ENCODE results near the gene FAM78A.
"Not testable (repeated sequence)": the region's sequence is repeated elsewhere in the genome, so short reads cannot be mapped to it uniquely, and the experiment has no call there.

FAM78A gene

DNA sequence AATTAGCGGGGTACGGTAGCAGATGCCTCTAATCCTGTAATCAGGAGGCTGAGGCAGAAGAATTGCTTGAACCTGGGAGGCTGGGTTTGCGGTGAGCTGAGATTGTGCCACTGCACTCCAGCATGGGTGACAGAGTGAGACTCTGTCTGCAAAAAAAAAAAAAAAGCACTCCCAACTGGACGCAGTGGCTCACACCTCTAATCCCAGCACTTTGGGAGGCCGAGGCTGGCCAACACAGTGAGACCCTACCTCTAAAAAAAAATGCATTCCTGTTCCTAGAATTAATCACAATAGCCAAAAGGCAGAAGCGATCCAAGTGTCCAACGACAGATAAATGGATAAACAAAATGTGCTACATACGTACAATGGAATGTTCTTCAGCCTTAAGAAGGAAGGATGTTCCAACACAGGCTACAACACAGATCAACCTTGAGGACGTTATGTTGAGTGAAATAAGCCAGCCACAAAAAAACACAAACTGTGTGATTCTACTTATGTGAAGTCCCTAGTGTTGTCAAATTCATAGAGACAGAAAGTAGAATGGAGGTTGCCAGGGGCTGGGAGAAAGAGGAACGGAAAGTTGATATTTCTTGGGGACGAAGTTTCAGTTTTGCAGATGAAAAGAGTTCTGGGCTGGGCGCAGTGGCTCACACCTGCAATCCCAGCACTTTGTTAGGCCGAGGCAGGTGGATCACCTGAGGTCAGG, 13.8 kb downstream of the FAM78A start:
- no peak for DNase-seq

DNA sequence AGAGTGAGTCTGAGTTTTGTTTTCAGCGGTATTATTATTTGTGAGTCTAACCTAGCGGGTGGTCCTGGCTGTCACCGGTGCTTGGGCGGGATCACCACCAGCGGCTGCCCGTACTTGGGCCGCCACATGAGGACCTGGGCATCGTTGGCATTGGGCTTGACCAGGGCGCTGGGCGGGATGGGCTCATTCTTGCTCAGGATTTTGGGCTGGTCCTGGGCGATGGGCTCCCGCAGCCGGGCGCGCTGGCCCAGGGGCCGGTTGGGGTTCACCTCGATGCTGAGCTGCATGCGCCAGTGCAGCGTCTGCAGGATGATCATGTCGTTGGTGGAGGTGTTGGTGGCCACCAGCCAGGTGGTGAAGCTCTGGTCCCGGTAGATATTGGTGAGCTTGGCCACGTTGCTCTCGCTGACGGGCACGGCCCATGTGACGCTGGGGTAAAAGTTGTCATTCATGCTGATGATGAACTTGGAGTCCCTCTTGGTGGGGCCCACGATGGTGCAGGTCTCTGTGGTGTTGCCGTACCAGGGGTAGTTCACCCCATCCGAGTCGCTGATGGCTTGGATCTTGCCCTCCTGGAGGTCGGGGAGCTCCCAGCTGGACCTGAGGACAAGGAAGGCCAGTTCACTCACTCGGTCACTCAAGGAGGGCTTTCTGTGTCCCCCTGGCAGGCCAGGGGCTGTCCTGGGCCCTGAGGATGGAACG, 15.4 kb downstream of the FAM78A start:
- no peak for DNase-seq

DNA sequence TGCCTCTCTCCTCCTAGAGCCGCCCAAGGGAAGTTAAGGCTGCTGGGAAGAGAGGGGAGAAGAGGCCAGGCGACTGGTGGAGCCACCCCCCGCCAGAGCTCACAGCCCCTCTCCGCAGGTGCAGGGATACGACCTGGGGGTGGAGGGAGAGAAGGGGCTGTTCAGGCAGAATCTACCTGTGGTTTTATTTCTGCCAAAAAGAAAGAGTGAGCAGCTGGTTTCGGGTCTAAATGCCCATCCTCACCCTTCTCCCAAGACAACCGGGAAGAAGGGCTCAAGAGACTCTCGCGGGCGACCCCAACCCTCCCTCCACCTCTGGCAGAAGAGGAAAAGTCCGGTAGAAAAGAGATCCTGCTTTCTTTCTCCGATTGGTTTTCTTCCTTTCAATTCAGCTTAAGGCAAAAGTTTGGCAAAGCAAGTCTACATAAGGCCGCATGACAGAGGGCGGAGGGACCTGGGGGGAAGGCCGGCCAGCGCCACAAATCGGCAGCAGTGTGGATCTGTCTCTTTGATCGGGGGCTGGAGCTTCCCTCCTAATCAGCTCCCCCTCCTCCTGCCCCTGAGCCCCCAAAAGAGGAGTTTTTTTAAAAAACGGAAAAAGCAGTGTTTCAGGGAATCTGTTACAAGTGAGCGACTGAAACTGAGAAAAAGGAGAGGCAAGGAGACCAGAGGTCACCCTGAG, 16.3 kb downstream of the FAM78A start:
- DNase-seq, result no peak

DNA sequence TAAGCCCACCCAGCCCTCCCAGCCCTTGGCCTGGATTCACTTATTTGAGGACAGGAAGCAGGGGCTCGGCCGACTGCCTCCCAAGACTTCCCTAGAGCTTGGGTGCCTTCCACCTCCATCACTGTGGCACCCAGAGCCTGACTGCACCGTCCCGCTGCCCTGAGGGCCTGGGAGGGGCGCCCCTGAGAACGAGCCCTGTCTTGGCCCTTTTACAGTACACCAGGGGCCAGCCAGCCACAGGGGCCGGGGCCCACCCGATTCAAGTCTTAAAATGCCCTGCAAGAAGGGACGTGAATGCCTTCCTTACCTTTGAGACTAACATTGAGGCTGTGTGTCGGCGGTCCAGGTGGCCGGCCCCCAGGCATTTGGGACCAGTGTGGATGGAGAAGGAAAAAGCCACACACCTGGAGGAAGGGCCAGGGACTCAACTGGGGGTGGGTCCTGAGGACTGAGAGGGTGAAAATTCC, 16.8 kb downstream of the FAM78A start:
- no peak for DNase-seq

- DNase-seq, result no peak
These were observed 17.4 kb downstream of the FAM78A start for GRCh38 chr9:131258698-131259431.

GRCh38 chr9:131258186-131258585, 18.1 kb downstream of the FAM78A start:
- DNase-seq, result no peak

DNA sequence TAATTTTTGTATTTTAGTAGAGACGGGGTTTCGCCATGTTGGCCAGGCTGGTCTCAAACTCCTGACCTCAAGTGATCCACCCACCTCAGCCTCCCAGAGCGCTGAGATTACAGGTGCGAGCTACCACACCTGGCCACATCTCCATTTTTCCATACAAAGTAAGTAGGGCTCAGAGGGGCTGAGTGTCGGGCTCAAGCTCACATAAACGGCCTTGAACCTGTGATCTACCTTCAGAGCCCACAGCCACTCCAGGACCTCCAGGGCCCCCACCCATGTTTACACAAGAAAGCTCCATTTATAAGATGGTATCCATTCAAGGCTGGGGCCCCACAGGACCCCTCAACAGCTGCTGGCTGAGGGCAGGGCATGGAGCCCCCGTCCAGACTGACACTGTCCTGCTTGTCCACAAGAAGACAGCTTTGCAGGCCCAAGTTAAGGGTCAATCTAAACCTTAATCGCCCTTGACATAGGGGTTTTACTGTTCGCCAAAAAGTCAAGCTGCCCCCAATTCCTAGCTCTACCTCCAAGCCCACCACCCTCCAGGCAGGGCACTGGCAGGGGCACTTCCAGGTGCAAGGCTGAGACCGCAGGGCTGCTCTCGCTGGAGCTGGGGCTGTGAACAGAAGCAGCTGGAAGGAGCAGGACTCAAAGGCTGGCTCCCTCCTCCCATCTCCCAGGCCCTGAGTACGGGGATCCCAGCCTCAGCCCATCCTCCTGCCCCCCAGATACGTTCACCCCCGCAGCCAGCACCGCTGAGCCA, 18.9 kb downstream of the FAM78A start:
- DNase-seq, result no peak

DNA sequence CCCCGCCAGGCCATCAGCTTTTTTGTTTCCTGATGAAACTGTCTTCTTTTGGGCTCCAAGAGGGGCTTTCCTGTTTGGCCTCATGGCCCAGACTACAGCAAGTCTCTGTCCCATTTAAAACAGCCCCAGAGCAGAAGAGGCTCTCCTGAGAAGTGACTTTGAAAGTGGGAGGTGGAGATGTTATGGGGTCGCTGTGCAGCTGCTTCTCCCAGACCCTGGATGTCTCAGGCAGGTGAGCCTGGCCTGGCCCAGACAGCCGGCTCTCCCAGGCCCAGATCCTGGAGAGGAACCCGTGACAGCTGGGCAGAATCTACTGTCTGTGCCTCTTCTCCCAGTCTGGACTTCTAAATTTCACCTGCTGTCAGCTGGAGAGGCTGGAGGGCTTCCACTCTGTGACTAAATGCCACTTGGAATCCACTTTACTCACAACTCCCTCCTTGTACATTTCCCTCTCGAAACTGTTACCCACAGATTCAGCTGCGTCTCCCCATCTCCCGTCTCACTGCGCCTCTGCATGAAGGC, 20.6 kb downstream of the FAM78A start:
- no peak for DNase-seq

DNA sequence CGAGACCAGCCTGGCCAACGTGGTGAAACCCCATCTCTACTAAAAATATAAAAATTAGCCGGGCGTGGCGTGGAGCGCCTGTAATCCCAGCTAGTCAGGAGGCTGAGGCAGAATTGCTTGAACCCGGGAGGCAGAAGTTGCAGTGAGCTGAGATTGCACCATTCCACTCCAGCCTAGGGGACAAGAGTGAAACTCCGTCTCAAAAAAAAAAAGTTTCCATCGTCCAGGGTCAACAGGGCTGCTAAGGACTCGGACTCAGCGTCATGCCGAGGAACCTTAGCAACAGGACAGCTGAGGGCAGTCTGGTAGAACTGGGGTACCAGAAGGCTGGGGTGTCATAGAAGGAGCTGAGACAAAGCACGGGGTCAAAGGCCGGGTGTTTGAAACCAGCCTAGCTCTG, 21.7 kb downstream of the FAM78A start:
- DNase-seq, result no peak

DNA sequence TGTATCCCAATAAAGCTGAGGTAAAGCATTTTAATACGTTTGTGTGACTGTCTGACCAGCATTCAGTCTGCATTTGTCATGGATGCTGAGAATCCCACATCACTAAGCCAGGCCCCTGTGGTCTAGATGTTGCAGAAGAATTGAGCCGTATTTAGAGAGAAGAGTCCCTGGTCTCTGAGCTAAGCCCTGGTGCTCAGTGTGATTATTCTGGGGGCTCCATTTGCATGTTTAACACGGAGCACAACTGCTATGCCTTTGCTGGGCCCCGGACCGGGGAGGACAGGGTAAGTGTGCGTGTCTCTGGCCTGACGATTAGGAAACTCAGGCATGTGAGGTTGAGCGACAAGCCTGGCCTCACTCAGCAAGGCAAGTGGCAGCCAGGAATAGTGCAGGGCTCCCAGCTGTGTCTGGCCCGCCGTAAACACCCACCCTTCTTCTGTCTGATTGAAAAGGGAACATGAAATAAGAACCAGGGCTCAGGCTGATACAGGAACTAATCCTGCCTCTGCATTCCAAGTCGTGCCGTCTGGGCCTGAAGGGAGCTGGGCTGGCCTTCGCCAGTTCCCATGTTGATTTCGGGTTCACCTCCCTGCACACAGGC, 22.3 kb downstream of the FAM78A start:
- no peak for DNase-seq

DNA sequence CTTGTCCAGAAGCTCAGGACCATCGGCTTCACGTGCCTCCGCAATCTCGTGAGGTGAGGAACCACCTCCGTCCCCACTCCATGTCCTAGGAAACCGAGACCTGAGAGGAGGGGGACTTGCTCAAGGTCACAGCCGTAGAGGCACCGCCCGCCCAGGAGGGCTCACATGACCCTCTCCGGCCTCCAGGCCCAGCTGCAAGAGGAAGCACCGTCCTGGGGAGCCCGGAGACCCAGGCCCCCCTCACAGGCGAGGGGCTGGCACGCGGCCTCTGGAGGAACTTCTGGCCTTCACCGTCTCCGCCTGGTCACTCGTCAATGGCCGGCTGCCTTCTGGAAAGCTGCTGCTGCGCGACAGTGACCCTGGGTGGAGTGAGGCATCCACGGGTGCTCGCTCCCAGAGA, 24.2 kb downstream of the FAM78A start:
- DNase-seq, result no peak

DNA sequence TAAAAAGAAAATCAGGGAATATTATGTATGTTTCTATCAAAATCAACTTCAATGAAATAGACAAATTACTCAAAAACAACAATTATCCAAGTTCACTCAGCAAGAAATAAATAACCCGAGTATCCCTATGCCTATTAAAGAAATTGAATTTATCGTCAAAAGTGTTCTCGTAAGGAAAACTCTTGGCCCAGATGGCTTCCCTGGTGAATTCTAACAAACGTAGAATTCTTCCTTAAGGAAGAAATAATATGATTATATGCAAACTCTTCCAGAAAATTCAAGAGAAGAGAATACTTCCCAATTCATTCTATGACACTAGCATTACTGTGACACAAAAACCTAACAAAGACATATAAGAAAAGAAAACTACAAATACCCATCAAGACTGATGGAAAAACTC, 29.7 kb downstream of the FAM78A start:
- DNase-seq, result no peak

DNA sequence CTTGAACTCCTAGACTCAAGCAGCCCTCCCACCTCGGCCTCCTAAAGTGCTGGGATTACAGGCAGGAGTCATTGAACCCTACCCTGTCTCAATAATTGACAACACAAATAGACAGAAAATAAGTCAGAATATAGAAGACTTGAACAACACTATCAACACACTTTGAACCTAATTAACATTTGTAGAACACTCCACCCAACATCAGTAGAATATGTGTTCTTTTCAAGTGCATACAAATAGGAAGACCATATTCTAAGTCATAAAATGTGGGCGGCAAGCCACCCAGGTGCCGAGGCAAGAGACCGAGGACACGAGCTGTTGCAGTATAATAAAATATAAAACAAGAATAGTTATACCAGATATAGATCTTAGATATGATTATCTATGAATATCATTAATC, 32.0 kb downstream of the FAM78A start:
- not testable (repeated sequence) for DNase-seq

DNA sequence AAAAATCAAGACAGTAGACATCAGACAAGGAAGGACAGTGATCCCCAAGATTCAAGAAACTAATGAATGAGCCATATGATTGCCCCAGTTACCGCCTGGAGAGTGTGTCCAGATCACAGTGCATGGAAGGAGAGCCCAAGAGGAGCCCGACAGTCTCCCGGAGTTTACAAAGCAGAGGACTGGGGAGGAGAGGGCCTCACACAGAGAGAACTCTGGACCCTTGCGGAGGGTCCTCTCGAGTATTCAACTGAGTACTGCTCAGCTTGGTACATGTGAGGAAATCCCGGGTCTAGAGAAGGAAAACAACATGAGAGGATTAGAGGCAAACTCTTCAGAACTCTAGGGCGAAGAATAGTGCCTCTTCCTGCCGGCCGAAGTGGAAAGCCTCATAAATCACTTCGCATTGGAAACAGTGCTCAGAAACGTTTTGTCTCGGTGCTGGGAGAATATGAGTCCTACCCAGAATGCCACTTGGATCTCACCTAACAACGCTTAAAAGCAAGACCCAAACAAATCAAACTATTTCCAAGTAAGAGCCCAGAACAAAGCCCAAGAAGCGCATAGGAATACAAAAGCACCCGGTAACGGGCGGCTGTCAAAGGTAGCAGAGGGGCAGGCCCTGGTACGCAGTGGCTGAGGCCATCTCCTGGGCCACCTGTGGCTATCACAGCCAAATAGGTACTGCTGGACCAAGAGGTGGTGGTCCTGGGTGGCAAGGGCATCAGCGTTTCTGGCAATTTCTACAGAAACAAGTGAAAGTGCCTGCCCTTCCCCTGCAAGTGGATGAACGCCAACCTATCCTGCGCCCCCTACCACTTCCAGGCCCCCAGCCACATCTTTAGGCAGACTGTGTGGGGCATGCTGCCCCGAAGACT, 36.0 kb downstream of the FAM78A start:
- no peak for DNase-seq

- no peak for DNase-seq
These were observed 36.9 kb downstream of the FAM78A start for GRCh38 chr9:131239161-131239975.

DNA sequence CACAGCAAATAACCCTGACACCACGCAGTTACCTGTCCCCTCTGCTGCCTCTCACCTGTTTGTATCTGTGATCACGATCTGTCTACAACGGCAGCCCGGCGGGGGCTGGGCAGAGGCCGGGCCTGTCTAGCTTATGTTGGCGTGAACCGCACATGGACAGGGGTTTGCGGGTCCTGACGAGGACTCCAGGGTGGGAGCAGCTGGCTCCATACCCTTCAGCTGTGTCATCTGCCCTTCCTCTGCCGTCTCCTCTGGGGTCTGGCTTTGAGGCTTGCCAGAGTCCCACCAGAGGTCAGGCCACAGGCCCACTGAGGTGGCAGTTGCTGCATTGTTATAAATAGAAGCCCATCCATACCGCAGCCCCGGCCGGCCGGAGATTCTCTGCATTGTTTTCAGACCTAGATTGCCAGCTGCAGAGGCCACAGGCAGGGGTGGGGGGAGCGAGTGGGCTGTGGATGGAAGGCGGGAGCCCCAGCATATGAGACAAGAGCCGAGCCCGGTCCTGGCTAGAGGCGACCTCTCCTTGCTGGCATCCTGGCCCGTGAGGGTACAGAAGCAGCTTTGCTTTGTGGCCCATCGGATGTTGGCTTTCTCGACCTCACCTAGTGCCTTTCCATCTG, 37.8 kb downstream of the FAM78A start:
- DNase-seq, result no peak

GRCh38 chr9:131237931-131238401, 38.3 kb downstream of the FAM78A start:
- DNase-seq, result peak; percentile 70

DNA sequence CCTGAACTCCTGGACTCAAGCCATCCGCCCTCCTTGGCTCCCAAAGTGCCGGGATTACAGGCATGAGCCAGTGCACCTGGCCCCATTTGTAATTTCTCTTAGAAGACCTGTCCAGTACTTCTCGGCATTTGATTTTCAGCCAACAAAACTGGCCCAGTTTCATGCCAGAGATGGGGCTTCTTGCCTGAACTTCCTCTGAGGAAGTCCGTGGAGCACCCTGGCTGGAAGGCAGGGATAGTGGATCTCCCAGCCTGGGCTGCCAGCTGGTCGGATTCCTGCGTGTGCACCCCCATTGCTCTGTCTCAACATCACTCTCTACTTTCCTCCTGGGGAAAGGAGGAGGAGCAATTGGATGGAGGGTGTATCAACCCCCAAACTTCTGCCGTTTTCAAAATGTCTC, 39.0 kb downstream of the FAM78A start:
- DNase-seq, result no peak

DNA sequence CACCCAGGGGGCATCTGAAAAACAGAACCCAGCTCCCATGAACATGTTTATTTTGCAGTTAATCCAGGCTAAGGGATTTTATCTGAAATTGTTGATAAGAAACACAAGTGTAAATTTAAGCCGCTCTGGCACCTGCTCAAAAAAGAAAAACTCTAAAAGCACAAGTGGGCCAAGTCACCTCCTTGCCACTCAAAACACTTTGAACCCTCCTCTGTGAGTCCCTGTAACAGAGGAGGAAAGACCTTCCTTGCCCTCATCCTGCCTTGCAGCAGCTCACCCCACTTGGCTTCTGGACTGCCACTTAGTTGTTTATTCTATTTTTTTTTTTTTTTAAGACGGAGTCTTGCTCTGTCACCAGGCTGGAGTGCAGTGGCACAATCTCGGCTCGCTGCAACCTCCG, 39.5 kb downstream of the FAM78A start:
- DNase-seq, result no peak

Measured in EL (cell line).